WI38 (cell line): ENCODE results near the gene GNG11.

Experiments used
- H3K4me3 ChIP-seq: 2 replicates; pipeline ENCODE4 v1.5.1; 2011; ENCODE audit warnings: low read depth, mild to moderate bottlenecking, control low read depth, low read length
- CTCF ChIP-seq: IDR thresholded peaks from 2 replicates; pipeline ENCODE4 v1.5.1; 2012; ENCODE audit warnings: low read depth, mild to moderate bottlenecking, control low read depth, low read length

The GNG11 gene

GRCh38 chr7:93883917-93884345, 37.6 kb upstream of the GNG11 start:
- TF ChIP-seq CTCF, result no peak
- no peak overlapping the region for H3K4me3 ChIP-seq

GRCh38 chr7:93884541-93884940, 37.0 kb upstream of the GNG11 start:
- TF ChIP-seq CTCF, result no peak
- H3K4me3 ChIP-seq, result no peak overlapping the region

- no peak for TF ChIP-seq CTCF
- peak overlapping the region; percentile 62 for H3K4me3 ChIP-seq
These were observed 32.3 kb upstream of the GNG11 start for GRCh38 chr7:93889261-93889660.

GRCh38 chr7:93890041-93890463, 31.5 kb upstream of the GNG11 start:
- peak overlapping the region; percentile 62 for H3K4me3 ChIP-seq
- TF ChIP-seq CTCF, result no peak

GRCh38 chr7:93890464-93891068, 31.0 kb upstream of the GNG11 start, which contains the start of gene TFPI2:
Gene TFPI2, minus strand, starts transcription at chr7:93890753. Its CDS starts 75 bp downstream, at chr7:93890678.
- TF ChIP-seq CTCF, result no peak
- H3K4me3 ChIP-seq, result peak within 1 kb of the TSS; percentile 62

GRCh38 chr7:93894426-93894825, 27.1 kb upstream of the GNG11 start:
- no peak for TF ChIP-seq CTCF
- H3K4me3 ChIP-seq, result no peak overlapping the region

GRCh38 chr7:93894966-93895640, 26.4 kb upstream of the GNG11 start:
- no peak for TF ChIP-seq CTCF
- no peak overlapping the region for H3K4me3 ChIP-seq
